Inflammatory macrophage (primary cell): ENCODE measurements around the gene ATF7.
A peak's percentile ranks its signal among the peaks of the same experiment; 100 is the strongest.

Experiments
- DNase-seq, 2 donors: peaks; one replicate each; pipeline ENCODE4 v3.0.0-alpha.2; 2020 to 2022

ATF7 gene

DNA sequence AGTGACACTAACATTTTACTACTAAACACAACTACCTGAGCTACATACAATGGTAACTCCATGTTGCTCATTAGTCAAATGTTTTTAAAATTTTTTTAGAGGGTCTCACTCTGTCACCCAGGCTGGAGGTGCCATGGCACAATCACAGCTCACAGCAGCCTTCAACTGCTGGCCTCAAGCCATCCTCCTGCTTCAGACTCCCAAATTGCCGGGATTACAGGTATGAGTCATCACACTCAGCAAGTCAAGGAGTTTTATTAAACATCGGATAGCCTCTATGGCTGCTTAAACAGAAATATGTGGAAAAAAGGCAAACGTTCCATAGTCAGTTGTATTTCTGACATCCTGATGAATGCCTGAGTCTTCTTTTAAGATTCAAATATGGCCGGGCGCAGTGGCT, 107.8 kb downstream of the ATF7 start:
- no peak for DNase-seq

DNA sequence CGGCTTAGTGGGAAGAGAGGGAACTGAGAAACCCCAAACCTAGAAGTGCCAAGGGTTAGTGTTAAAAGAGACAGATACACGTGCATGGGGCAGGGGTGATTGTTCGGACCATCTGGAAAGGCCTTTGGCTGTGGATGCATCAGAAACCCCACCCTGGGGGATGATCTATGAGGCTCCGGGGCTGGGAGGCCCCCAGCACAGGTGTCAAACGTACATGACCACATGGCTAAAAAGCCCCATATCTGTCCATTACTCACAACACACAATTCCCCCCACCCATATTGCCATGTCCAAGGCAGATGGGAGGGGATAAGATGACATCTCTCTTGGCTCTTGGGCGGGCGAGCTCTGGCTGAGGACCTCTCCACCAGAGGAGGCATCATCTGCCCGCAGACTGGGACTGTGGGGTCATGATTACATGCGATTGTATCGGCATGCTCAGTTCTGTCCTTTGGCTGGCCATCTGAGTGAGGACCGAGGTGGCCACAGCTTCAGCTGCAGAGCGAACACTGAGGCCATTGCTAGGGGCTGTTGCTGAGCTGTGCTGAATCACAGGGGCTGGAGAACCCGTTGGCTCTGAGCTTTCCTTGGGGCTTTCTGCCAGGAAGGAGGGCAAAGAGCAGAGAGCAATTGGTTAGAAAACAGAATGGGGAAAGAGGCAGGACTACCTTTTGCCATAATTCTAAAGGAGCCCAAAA, 109.3 kb downstream of the ATF7 start:
- no peak for DNase-seq

DNA sequence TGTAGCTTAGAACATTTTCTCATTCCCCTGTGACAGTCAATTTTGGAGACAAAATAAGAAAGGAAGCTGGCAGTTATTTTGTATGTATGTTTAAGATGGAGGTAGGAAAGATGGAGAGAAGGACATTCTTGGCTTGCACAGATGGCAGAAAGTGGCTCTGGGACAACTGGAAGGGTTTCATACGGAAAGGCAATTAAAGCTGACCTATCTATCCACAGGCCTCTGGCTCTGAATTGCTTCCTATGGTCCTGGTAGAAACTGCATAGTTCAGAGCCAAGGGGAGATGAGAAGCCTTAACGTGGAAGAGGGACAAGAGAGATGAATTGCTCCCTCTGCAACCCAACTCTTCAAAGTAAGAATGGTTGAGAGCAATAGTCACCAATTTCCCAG, 110.9 kb downstream of the ATF7 start:
- no peak for DNase-seq

DNA sequence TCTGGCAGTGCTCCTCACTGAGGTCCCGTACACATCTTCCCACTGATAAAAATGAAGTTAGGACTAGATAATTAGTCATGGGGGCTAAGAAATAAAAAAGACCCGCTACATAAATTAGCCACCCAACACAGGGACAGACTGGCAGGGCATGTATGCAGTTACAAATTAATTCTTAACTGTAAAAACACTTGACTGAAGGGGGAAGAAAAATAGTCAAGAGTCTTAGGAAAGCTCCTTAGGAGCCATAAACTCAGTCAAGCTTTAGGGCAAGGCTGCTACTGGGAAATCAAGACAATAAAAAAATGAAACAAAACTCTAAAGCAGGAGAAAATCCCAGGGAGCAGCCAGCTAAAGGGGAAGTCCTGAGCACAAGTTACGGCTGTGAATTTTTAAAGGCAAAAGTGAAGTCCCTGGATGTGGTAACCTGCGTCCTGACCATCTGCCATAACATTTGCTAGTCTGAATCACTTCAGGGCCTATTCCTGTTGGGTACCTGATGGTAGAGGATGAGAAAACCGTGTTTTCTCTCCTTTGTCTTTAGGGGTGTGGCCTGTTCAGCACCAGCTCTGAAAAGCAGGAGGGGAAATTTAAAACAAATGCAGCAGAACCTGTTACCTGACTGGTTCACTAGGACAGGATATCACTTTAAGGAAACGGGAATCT, 111.4 kb downstream of the ATF7 start:
- no peak for DNase-seq

DNA sequence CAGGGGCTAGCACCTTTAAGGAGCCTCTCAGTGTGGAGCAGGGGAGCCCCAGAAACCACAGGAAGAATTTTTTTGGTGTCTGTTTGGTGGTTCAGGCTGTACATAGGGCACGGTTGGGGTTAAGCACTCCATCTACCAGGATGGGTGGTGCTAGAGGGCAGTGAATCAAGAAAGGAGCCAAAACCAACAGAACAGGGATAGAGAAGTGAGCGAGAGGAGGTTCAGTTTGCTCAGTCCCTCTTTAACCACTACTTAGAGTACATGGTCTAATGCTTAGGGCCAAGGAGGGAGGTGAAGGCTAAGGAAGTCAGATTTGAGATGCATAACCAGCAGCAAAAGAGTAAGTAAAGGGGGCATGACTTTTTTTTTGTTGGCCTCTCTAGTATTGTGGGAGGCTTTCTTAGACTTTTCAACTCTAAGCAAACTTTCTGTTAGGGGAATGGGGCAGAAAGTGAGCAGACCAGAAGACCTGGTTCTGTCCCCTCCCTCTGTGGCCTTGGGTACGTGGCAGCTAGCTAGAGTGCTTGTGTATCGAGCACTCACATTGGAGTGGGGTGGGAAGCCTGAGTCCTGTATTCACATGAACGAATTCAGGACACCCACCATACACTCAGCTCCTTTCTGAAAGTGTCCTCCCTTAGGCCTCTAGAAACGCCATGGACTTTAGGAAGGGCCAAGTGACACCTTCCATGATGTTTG, 112.3 kb downstream of the ATF7 start:
- DNase-seq, result no peak

DNA sequence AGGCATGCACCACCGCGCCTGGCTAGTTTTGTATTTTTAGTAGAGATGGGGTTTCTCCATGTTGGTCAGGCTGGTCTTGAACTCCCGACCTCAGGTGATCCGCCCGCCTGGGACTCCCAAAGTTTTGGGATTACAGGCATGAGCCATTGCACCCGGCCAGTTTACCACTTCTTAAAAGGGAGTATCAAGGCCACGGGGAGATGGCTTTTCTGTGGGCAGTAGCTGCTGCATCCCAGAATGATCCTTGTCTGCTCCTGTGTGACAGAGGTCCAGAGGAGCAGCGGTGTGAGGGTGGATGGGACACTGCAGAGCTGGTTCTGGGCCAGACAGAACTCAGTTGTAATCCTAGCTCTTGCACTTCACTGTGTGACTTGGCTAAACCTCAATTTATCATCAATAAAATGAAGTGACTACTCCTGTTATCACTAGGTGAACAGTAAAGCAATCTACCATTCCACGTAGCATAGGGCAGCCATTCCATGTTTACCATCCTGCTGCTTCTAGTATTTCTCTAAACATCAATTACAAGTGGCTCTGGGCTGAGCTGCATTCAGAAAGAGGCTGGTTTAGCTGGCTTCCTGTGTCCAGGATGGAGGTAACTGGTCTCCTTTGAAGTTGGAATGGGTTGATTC, 115.9 kb downstream of the ATF7 start:
- no peak for DNase-seq

DNA sequence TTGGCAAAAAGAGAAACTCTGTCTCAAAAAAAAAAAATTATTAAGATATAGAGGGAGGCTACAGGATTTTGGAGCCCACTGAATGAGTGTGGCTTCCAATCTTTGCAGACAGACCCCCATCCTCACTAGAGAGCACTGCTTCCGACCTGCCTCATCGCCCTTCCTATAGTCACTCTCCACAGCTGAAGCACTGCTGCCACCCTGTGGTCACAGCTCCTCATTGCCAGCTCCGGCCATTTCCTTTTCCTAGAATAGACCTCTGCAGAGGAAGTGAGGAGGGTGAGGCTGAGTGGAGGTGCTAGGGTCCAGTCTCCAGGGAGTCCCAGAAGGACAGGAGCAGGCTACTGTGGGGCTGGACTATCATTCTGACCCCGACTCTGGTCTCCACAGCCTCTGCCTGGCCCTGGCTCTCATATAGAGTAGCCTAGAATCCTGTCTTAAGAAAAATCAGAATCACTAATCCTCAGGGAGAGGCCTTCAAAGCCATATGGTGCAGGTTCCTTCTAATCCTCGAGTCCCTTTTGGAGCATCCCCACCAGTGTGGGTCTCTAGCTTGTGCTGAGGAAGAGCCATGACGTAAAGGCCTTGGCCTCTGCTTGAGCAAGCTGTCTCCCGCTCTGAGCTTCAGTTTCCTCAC, 117.5 kb downstream of the ATF7 start:
- DNase-seq, result peak; percentile 86 to 93

DNA sequence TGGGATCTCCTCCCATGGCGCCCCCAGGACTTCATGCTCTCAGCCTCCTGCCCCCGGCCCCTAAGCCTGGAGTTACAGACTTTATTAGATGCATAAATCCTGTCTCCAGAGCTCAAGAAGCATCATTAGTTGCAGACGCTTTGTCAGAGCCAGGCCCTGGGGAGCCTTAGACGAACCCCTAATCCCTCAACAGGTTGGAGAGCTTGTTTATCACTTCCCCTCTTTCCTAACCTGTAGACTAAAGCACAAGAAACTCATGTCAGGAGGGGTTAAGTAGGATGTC, 118.6 kb downstream of the ATF7 start:
- DNase-seq, result no peak

DNA sequence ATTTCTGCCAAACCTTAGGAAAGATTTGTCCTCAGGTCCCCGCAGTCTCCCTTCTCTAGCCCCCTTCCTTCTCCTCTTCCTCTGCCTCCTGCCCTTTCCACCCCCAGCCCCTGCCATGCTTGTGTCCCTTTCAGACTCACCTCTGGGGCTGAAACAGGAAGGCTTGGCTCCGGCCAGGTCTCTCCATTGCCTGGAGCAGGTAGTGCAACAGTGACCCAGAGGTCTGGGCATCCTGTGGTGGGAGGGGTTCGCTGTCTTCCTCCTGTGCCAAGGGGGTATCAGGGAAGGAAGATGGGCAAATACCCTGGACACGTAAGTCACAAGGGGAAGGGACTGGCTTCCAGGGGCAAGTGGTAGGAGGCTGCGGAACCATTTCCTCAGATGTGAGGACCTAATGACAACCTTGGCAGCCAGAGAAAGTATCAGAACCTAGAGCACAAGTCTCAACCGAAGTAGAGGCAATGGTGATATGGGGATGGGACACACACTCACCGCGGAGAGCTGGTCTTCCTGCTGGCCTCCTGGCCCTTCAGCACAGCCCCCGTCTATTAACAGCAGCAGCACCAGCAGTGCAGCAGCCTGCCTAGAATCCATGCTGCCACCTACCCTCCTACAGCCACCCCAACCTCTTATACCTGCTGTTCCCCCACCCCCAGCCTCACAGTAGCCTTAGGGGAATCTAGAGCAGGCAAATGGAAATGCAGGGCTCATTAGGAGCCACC, 119.1 kb downstream of the ATF7 start, which contains the start of gene NPFF:
TSS of gene NPFF (minus strand) at position 604 of the 722 bp plus-strand sequence. CDS start at position 594, 10 bp downstream.
- no peak for DNase-seq

DNA sequence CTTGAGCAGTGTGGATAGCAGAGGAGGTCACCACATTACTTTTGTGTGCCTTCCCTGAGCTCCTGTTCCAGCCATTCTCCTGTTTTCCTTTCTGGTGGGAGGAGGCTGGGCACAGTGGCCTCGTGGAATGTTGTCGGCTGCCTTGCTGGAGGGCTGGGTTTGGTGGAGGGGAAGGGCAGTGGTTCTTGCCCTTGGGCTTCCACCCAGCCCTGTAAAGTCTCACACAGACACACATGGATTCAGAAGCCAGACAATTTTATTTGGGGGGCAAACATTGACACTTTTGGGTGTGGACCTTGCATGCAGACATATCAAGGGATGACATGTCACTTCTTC, 119.8 kb downstream of the ATF7 start:
- no peak for DNase-seq

DNA sequence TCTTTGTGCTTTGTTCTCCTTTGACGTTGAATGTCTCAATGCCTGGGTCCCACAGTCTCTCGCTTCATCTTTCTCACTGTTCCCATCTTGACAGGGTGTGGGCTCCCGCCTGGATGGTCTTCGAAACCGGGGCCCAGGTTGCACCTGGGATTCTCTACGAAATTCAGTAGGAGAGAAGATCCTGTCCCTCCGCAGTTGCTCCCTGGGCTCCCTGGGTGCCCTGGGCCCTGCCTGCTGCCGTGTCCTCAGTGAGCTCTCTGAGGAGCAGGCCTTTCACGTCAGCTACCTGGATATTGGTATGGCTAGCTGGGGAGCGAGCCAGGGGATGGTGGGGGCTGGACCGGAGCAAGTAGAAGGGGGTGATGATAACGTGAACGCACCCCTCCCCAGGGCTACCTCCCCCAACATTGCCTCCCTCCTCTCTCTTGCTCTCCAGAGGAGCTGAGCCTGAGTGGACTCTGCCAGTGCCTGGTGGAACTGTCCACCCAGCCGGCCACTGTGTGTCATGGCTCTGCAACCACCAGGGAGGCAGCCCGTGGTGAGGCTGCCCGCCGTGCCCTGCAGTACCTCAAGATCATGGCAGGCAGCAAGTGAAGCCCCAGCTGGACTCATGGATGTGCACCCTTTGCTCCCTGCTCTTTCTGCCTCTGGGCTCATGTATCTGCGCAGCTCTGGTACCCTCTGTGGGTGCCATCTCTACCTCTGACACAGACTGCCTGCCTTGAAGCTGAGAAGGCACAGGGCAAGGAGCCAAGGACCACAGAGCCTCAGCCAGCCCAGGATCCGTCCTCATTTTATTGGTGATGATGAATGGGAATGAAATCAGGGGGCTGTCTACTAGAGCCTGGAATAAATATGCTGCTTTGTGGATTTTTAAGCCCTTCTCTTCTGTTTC, 120.4 kb downstream of the ATF7 start:
- no peak for DNase-seq

DNA sequence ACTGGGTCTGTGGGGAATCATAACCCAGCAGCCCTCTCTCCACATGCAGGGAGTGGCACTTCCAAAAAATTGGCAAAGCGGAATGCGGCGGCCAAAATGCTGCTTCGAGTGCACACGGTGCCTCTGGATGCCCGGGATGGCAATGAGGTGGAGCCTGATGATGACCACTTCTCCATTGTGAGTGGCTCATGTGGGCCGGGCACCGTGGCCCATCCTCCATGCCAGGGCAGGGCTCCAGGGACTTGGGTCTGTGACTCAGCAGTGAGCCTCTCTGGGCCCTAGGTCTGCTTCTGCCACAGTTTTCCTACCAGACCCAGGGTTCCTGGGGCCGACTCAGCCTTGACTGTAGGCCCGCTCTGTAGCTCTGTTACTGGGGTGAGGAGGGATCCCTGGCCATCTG, 121.1 kb downstream of the ATF7 start:
- DNase-seq, result peak in 1 of 2 donors; percentile 16

DNA sequence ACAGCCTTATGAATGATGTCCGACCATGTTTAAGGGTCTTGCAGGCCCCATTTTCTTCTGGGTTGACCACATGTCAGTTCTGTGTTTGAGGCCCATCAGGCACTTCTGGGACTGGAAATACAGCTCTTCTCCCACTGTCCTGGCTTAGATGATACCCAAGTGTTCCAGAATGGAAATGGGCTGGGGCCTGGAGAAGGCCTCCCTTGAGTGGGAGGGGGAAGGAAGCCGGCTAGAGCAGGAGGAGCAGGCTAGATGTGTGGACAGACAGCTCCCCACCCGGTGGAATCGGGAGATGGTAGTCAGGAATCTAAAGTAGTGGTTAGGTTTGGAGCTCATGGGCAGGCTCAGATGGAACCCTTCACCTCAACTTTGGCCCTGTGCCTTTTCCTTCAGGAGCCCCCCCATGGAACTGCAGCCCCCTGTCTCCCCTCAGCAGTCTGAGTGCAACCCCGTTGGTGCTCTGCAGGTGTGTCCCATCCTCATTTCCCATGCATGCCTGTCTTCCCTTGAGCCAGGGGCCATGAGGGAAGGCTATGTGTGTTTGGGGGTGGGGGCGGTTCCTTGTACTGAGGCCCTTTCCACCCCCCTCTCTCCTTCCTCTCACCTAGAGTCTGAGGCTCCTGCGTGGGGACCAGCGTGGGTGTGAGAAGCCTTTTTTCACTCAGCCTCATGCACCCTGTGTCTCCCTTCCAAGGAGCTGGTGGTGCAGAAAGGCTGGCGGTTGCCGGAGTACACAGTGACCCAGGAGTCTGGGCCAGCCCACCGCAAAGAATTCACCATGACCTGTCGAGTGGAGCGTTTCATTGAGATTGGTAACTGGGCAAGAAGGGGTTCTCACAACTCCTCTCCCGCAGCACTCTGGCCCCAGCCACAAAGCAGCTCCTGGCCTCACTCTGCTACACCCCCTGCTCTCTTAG, 121.9 kb downstream of the ATF7 start:
- no peak for DNase-seq

DNA sequence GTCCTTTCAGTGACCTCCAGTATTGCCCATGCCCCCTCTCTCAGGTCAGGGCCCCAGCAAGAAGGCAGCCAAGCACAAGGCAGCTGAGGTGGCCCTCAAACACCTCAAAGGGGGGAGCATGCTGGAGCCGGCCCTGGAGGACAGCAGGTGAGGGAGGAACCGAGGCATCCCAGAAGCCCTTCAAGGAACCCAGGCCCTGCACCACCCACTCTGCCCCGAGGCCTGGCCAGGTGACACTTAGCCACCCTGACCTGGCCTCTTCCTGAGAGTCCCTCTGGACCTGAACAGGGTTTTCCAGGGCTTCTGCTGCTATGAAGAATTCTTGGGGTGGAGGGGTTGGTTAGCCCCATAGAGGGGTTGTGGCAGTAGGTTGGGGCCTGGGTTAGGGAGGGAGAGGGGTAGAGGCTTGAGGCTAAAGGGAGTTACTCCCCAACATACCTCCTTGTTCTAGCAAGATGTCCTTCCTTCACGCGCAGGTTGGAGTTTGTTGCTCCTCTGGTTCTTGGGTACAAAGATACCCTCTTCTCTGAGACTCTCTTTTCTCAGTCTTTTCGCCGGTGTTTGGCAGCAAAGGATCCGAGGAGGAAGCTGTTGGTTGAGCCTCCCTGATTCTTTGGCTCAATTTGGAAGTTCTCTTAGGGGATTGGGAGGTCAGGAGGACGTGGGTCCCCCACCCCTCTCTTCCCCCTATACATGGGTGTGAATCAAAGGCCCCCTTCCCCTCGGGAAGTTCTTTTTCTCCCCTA, 123.0 kb downstream of the ATF7 start:
- DNase-seq, result no peak

DNA sequence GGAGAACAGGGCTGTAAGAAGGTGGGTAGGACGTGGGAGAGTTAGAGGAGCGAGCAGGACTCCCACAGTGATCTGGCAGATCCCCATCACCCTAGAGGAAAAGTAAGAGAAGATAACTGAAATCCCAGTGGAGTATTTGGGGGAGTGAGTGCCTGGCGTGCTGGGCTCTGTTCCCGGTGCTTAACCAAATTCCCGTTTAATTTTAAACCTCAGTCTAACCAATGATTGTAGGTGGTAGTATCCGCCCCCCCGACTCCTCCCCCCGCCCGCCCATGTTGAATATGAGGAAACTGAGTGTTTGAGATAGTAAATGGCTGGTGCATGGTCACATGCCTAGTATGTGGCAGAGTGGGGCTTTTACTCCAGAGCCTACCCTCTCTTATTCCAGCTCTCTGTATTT, 123.9 kb downstream of the ATF7 start:
- DNase-seq, result no peak

DNA sequence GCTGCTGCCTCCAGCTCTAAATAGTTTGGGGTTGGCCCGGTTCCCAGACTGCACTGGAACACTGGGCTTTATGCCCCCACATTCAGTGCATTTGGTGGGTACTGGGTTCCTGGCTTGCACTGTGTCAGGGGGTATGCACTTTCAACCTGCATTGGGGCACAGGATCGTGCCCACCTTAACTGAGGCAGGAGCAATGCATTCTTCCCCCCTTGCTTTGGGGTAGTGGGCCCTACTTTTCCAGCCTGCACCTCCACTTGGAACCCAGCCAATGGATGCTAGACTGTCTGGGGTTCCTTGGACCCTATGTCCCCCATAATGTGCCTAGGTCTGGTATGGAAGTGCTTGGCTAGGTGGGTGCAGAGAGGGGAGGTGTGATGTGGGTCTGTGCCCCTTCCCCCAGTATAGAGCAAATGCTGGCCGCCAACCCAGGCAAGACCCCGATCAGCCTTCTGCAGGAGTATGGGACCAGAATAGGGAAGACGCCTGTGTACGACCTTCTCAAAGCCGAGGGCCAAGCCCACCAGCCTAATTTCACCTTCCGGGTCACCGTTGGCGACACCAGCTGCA, 124.5 kb downstream of the ATF7 start:
- no peak for DNase-seq

DNA sequence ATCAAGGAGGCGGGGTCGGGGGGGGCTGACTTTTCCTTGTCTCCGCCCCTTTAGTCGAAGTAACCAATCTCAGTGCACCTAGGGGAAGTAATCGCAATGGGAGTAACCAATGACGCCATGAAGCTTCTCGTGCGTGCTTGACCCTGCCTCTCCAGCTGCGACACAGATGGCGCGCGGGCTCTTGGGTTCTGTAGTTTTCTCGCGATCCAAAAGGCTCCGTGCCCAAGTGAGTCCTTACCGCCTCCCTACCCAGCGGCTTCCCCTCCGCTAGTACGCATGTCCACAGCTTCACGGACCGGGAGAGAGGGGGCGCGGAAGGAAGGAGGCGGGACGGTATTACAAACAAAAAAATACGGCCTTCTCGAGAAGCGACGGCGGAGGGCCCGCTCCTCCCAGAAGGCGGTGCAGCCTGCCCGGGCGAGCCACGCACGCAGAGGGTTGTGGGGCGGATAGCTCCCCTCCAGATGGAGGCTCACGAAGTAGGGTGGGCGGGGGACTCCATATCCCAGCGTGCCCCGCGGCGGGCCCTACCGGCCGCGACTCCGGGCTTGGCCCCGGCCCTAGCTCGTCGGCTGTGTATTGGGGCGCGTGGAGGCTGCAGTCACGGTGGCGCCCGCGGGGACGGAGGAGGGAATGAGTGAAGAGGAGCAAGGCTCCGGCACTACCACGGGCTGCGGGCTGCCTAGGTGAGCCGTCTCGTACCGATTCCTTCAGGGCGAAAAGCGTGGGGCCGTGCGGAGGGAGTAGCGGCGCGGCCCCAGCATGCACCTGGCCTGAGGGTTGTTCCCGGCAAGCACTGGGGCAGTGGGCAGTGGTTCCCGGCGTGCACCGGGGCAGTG, 125.2 kb downstream of the ATF7 start, which contains the start of gene TARBP2:
TSS of gene TARBP2 (plus strand) at position 508 of the 839 bp plus-strand sequence. CDS start at position 634, 126 bp downstream.
- DNase-seq, result peak; percentile 99

DNA sequence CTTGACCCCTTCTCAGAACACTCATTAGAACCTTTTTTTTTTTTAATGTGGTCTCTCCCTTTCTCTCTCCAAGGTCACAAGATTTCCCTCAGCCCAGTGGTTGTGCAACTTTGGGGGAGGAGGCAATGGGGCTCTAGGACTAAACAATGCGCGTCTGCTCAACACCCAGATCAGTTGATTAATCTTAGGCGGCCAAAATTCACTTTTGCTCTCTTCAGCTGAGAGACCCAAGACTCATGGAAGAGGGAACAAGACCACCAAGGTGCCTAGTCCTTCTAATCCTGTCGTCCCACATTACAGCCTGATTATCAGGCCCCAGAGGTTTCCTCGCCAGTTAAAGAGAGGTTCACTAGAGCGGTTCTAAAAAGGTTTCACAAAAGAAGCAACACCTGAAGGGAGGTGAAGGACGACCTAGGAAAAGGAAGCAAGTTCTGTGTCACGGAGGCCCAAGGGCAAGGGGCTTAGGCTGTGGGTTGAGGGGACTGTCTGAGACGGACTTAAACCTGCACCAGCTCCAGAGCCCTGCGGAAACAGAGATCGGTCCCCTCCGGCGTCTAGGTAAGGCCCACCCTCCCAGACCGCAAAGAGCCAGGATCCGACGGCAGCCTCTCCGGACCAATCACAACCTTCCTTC, 125.9 kb downstream of the ATF7 start:
- peak; percentile 86 to 89 for DNase-seq
